GM21619 (cell line): ENCODE measurements around the gene SLFN13.
"Not testable (repeated sequence)": the region's sequence is repeated elsewhere in the genome, so short reads cannot be mapped to it uniquely, and the experiment has no call there.

Source experiments
- ATAC-seq: cut with Tn5 transposase; IDR thresholded peaks from one replicate; pipeline ENCODE4 v1.9.1; 2021; ENCODE audit not compliant: unreplicated experiment

Gene SLFN13, protein sequence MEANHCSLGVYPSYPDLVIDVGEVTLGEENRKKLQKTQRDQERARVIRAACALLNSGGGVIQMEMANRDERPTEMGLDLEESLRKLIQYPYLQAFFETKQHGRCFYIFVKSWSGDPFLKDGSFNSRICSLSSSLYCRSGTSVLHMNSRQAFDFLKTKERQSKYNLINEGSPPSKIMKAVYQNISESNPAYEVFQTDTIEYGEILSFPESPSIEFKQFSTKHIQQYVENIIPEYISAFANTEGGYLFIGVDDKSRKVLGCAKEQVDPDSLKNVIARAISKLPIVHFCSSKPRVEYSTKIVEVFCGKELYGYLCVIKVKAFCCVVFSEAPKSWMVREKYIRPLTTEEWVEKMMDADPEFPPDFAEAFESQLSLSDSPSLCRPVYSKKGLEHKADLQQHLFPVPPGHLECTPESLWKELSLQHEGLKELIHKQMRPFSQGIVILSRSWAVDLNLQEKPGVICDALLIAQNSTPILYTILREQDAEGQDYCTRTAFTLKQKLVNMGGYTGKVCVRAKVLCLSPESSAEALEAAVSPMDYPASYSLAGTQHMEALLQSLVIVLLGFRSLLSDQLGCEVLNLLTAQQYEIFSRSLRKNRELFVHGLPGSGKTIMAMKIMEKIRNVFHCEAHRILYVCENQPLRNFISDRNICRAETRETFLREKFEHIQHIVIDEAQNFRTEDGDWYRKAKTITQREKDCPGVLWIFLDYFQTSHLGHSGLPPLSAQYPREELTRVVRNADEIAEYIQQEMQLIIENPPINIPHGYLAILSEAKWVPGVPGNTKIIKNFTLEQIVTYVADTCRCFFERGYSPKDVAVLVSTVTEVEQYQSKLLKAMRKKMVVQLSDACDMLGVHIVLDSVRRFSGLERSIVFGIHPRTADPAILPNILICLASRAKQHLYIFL

GRCh38 chr17:35448214-35448898 is at the start of gene SLFN13:
Gene SLFN13, minus strand, starts transcription at chr17:35448766. Its CDS starts 3,086 bp downstream, at chr17:35445680.
- ATAC-seq = peak; percentile 65

GRCh38 chr17:35496451-35497290 is 48.1 kb upstream of the SLFN13 start:
- ATAC-seq = no peak

DNA sequence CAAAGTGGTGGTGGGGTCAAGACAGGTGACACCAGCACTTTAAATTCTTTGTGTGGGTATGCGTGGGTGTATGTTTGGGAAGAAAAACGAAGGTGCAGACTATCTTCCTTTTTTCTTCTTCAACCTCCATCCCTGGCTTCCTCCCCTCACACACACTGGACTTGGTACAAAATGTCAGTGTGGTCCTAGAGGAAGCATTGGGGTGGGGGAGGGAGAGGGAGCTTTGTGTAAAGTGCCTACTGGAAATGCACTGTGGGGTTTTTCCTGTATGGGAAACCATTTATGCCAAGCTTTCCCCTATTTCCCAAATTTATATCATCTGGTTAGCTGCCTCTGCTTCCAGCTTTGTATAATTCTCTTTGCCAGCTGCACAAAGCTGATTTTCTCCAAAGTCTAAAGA is 44.5 kb upstream of the SLFN13 start:
- ATAC-seq = no peak

DNA sequence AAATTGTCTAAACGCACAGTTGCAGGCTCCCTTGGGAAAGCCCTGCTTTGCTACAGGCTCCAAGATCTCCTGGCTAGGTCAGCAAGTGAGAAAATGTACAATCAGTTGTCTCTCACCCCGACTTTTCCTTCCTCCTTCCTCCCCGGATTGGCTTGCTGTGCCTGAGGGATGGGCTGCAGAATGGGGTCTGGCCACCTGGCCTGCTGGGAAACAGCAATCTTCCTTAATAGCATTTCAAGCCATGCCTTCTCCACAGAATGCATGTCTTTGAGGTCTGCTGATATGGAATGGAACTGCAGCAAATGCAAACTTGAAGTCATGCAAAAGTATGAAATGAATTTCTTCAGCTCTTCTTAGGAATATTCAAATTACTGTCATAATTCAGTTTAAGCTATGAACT is 42.9 kb upstream of the SLFN13 start:
- no peak for ATAC-seq

DNA sequence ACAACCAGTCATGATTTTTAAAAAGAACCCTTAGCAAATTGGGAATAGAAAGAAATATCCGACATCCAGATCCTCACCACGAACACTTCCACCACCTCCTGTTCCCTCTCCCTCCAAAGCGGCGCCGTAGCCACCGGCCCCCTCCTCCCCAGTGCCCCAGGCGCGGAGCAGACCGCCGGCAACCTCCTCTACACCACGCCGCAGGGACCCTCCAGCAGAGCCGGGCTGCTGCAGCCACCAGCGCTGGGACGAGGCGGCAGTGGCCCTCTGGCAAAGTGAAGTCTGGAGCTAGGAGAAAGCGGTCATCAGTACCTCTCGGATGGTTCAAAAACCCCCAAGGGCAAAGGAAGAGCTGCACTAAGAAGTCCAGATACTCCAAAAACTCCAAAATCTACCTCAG is 41.4 kb upstream of the SLFN13 start:
- ATAC-seq = no peak

- ATAC-seq = no peak
Measured at GRCh38 chr17:35488991-35489390, 40.4 kb upstream of the SLFN13 start.

GRCh38 chr17:35486920-35487732 is 38.6 kb upstream of the SLFN13 start:
- no peak for ATAC-seq

GRCh38 chr17:35479271-35479670 is 30.7 kb upstream of the SLFN13 start:
- no peak for ATAC-seq

GRCh38 chr17:35477248-35477647 is 28.7 kb upstream of the SLFN13 start:
- no peak for ATAC-seq

DNA sequence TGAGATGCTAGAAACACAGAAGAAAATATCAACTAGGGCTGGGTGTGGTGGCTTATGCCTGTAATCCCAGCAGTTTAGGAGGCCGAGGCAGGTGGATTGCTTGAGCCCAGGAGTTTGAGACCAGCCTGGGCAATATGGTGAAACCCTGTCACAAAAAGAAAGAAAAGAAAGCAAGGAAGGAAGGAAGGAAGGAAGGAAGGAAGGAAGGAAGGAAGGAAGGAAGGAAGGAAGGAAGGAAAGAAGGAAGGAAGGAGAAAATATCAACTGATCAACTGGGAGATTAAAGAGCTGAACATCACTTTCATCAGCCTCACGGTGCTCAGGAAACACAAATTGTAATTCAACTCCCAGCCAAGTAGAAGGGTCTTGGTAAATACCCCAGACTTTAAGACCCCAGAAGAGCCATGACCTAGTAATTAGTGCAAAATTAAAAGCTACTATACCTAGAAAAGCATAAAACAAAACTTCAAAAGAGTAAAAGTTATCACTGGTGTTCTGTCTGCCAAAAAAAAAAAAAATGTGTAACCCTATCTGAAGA is 27.8 kb upstream of the SLFN13 start:
- ATAC-seq = no peak

DNA sequence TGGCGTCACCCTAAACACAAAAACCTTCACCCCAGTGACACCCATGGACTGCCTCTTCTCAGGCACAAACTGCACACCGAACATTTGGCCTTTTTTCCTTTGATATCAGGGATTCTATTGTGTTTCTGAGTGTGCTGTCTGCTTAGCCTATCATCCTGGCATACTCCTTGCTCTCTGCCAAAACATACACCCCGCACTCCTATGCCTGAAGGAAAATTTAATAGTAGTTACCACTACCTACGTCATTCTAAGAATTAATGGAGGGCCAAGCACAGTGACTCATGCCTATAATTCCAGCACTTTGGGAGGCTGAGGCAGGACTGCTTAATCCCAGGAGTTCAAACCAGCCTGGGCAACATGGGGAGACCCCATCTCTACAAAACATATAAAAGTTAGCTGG is 19.9 kb upstream of the SLFN13 start:
- ATAC-seq = no peak

GRCh38 chr17:35467824-35468223 is 19.3 kb upstream of the SLFN13 start:
- no peak for ATAC-seq

DNA sequence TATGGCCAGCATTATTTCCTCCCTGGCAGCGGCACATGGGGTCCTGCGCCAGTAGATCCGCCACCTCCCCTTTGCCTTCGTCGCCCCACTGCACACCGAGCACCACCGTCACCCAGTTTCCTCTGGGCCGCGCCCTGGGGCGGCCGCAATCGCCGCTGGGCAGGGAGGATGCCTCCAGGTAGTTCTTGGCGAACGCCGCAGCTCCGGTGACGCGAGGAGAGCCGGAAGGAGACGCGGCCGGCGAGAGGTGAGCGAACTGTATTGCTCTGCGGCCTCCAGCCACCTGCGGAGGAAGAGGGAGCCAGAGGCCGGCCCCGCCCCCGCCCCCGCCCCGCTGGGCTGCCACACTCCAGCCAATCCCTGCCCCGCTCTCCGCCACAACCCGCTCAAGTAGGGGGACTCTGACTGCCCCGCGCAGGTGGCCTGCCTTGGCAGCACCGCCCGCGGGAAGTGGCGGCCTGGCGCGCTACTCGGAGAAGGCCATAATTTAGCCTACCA is 11.8 kb upstream of the SLFN13 start:
- peak; percentile 89 for ATAC-seq

DNA sequence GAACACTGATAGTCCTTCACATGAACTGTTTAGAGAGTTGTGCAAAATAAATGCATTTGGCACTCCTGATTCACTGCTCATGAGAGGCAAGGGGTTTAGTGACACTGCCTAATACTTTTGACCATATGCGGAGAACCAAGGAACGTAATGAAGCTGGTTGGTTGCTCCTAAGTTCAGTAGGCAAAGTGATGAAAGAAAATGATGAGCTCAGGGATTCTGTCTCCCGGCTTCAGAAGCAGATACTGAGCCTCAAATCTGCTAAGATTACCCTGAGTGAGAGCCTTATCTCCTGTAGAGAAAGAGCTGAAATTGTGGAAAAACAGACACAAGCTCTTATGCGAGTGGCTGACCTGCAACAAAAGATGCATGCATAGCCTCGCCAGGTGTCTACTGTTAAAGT is 5.5 kb upstream of the SLFN13 start:
- ATAC-seq = not testable (repeated sequence)

- no peak for ATAC-seq
Measured at GRCh38 chr17:35453171-35453570, 4.6 kb upstream of the SLFN13 start.

DNA sequence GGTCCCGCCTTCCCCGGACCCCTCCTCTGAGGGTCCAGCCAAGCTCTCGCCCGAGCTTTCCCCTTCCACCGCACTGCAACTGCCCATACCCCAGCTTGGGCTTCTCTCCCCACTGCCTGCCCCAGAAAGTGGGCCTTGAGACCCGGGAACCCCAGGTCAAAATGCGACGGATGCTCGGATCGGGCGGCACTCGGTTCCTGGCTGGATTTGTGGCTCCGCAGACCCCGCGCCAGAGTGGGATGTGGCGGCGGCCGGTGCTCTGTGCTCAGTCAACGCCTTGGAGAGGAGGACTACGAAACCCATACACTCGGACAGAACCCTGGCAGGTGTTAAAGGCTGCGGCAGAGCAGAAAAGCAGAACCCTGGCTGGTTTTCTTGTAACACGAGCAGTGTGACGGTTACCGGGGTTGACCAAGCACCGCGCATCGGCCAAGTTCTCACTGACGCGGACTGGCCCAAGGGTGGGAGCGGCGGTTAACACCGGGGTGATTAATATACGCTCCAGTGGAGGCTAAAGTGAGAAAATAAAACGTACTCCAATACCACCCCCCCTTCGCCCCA is 885 bp upstream of the SLFN13 start:
- no peak for ATAC-seq

DNA sequence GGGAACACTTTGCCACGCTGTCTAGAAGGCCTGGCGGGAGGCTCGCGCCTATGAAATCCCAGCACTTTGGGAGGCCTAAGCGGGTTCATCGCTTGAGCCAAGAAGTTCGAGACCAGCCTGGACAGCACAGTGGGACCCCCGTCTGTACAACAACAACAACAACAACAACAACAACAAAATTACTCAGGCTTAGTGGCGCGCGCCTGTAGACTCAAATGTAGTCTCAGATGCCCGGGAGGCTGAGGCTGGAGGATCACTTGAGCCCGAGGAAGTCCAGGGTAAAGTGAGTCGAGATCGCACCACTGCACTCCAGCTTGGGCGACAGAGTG is 297 bp upstream of the SLFN13 start:
- ATAC-seq = no peak

GRCh38 chr17:35447499-35447898 is 1.1 kb downstream of the SLFN13 start:
- no peak for ATAC-seq

GRCh38 chr17:35438433-35438832 is 10.1 kb downstream of the SLFN13 start:
- no peak for ATAC-seq
